GM18870 (cell line): ENCODE results near the gene LCORL.
"Not testable (repeated sequence)": the region's sequence is repeated elsewhere in the genome, so short reads cannot be mapped to it uniquely, and the experiment has no call there.

Experiments
- ATAC-seq: cut with Tn5 transposase; IDR thresholded peaks from one replicate; pipeline ENCODE4 v1.9.1; 2021; ENCODE audit warnings: moderate library complexity; ENCODE audit not compliant: unreplicated experiment

LCORL gene

DNA sequence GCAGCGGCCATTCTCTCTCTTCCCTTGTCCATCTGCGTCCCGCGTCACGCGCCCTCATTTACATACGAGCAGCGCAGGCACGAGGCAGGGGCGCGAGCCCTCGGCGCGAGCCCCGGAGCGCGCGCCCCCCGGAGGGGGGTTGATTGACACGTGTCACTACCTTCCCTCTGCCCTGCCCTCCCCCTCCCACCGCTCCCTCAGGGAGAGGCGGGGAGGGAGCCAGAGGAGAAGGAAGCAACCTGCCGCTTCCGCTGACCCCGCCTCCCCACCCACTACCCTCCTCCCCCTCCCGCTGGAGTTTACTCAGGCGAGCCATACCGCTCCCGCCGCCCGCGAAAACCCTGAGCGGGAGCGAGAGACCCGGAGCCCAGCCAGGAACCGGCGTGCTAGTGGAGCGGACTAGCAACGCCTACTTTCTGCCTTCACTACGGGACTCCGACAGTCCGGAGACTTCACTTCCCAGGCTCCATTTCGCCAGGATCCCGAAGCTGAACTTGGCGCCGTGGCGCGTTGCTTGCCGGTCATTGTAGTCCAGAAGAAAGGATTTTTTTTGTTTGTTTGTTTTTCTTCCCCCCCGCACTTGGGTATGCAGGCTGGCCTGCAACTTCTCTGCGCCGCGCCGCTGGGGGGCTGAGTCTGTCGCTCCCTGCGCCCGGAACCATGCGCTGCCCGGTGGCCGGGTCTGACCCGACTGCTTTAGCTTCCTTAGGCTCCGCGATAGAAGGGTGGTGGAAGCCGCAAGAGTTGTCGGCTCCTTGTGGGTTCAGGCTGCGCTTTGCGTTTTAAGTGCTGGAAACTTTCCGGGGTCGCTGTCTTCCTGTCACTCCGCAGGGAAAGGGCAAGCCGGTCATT, at the start of gene LCORL:
Gene LCORL, minus strand, starts transcription at position 36 of the 852 bp plus-strand sequence. Its CDS starts 4 bp downstream, at position 32.
- peak; percentile 84 for ATAC-seq

DNA sequence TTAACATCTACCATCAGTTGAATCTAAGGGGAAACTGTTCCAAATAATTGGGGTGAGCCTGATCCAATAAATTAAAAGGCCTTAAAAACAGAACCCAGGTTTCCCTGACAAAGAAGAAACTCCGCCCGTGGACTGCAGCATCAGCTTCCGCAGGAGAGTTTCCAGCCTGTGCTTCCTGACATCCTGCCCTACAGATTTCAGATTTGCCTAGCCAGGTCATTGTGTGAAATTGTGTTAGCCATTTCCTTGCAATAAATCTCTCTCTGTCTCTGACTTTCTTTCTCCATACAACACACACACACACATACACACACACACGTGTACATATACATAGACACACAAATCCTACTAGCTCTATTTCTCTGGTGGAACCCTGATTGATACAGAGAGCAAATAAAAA, 48.3 kb upstream of the LCORL start:
- ATAC-seq: no peak

DNA sequence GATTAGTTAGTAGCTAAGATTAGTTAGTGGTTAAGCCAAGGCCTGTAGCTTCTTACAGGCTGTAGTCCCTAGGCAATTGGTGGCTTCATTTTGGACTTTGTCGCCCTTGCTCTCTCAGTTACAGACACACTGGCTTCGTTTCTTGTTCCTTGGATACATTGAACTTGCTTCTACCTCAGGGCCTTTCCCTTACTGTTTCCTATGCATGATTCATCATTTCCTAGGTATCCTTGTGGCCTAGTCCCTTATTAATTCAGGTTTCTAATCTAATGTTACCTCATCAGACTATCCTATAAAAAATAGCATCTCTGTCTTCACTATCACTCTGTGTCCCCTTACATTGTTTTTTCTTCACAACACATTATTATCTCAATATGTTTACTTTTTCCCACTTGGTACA, 45.5 kb upstream of the LCORL start:
- ATAC-seq: no peak

DNA sequence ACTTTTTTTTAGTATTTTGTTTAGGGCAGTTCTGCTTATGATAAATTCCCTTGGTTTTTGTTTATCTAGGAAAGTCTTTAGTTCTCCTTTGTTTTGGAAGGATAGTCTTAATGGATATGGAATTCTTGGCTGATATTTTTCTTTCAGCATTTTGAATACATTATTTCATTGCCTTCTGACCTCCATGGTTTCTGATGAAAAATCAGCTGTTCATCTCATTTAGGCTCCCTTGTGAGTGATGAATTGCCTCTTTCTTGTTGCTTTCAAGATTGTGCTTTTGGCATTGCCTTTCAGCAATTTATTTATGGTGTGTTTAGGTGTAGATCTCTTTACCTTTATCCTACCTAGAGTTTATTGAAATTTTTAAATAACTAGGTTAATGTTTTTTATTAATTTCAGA, 41.5 kb upstream of the LCORL start:
- ATAC-seq: no peak

DNA sequence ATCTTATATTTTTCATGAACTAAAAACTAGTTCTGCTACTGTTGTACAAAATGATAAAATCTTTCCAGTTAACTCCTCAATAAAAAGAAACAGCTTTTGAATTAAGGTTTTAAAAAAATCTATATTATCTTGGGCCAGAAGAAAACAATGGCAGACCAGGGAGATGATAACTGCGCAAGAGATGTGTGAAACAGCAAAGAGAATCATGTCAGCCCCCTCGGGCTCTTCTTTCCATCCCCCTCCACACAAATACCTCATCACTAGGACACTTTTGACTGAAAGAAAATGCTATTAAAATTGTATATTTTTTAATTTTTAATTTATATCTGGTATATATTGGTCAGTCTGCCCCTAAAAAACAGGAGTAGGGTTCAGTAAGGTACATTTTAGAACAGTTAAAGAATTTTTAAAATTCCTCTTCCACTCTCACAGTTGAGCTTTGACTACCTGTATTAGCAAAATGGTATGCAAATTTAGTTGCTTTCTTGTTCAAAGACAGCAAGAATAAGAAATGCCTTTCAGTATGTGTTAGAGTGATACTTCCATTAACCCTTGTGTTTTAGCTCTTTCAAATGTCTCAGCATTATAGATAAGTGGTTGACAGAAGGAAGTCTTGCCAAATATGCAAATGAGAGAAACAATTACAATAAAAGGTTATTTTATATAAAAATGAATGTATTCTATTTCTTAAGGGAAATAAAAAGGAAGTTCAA, 36.4 kb upstream of the LCORL start:
- ATAC-seq: peak; percentile 89

DNA sequence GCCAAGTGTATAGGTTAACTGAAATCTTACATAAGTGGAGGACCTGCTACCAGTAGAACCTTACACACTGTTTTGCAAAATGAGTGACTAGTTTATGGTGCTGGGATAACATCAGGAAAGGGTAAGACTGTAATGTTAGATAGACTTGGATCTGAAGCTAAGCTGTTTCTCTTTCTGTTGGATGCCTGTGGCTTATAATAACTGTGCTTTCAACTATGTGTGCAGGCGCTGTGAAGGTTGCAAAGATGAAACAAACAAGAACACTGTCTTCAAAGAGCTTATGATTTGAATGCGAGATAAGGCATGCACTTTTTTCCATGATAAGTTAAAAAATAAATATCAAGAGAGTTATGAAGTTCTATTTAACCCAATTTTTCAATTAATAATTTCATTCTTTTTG, 34.5 kb upstream of the LCORL start:
- no peak for ATAC-seq

GRCh38 chr4:18052158-18052557, 30.6 kb upstream of the LCORL start:
- no peak for ATAC-seq

GRCh38 chr4:18051281-18051680, 29.7 kb upstream of the LCORL start:
- no peak for ATAC-seq

DNA sequence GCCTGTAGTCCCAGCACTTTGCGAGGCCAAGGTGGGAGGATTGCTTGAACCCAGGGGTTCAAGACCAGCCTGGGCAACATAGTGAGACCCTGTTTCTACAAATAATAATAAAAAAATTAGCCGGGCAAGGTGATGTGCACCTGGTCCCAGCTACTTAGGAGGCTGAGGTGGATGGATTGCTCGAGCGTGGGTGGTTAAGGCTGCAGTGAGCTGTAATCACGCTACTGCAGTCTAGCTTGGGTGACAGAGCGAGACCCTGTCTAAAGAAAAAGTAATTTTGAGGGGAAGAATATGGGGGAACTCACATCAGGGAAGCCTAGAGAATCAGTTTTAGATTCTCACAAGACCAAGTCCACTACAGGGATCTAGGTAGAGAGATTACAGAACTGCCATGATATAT, 28.9 kb upstream of the LCORL start:
- ATAC-seq: peak; percentile 43

- ATAC-seq: no peak
These were observed 27.9 kb upstream of the LCORL start for GRCh38 chr4:18049446-18049845.

GRCh38 chr4:18042754-18043153, 21.2 kb upstream of the LCORL start:
- ATAC-seq: no peak

- ATAC-seq: no peak
These were observed 20.5 kb upstream of the LCORL start for GRCh38 chr4:18042012-18042411.

GRCh38 chr4:18041114-18041513, 19.6 kb upstream of the LCORL start:
- no peak for ATAC-seq

DNA sequence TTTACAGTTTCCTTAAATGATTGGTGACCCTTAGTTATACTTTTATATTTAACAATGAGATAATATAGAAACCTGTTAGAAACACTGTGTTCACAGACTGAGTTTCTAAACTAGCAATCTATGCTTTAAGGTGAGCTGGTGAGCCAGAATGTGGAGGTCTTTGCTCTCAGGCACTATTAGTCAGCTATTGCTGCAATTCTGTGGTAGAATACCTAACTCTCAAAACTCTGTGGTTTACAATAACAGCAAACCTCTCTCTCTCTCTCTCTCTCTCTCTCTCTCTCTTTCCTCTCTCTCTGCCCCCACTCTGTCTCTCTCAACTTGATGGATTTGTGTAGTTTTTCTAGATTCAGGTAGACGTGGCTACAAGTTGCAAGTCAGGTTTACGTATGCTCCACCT, 17.6 kb upstream of the LCORL start:
- peak; percentile 77 for ATAC-seq

DNA sequence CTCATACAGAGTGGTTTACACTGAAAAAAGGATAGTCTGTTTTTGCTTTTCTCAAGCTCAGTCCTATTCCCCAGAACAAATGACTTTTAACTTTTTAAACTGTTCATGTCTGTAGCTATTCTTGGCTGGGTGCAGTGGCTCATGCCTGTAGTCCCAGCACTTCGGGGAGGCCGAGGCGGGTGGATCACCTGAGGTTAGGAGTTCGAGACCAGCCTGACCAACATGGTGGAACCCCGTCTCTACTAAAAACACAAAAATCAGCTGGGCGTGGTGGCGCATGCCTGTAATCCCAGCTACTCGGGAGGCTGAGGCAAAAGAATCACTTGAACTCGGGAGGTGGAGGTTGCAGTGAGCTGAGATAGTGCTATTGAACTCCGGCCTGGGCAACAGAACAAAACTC, 14.8 kb upstream of the LCORL start:
- not testable (repeated sequence) for ATAC-seq

- ATAC-seq: no peak
These were observed 12.5 kb upstream of the LCORL start for GRCh38 chr4:18034099-18034498.

GRCh38 chr4:18033111-18034085, 11.8 kb upstream of the LCORL start:
- ATAC-seq: no peak

DNA sequence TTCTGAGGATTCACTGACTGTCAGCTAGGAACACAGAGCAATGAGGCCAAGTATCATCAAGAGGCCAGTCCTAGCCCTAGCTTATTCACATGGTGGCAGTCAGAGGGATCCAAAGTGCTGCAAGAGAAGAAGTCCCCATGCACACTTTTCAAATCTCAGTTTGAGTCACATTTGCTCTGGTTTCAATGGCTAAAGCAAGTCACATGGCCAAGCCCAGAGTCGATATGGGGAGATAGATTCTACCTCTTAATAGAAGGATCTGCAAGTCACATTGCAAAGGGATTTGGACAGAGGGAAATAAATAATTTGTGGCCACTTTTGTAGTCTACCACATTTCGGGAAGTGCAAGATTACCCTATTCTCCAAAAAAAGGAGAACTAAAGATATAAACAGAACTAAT, 3.7 kb upstream of the LCORL start:
- ATAC-seq: no peak

- ATAC-seq: no peak
These were observed 1.1 kb upstream of the LCORL start for GRCh38 chr4:18022572-18023050.

GRCh38 chr4:18021470-18021719, 160 bp downstream of the LCORL start:
- no peak for ATAC-seq
